Smooth muscle cell (in vitro differentiated cells): ENCODE data around the gene C7orf33. TPM values are rescaled to one million over a fixed set of nuclear protein-coding genes. Genes with fewer than 3 reads are reported as not detected.

ENCODE experiments used
- DNase-seq: peaks from one replicate; lab custom pipeline; 2025; ENCODE audit not compliant: unreplicated experiment; lab: John Stamatoyannopoulos, UW
- H2AFZ ChIP-seq: fragments of 200-600 bp; sonication (generic); 2 replicates; pipeline ENCODE4 v1.6.0; 2016; ENCODE audit warnings: antibody characterized with exemption, low read depth, mild to moderate bottlenecking
- H3F3A ChIP-seq: fragments of 200-600 bp; sonication (generic); 2 replicates; pipeline ENCODE4 v1.6.0; 2017; ENCODE audit warnings: antibody characterized with exemption, low read depth
- H3K27ac ChIP-seq: fragments of 200-600 bp; sonication (generic); 2 replicates; pipeline ENCODE4 v1.5.1; 2016; ENCODE audit warnings: low read depth, mild to moderate bottlenecking
- H3K27me3 ChIP-seq: fragments of 200-600 bp; sonication (generic); 2 replicates; pipeline ENCODE4 v1.6.1; 2016; ENCODE audit warnings: low read depth, mild to moderate bottlenecking
- H3K36me3 ChIP-seq: fragments of 200-600 bp; sonication (generic); 2 replicates; pipeline ENCODE4 v1.5.1; 2016; ENCODE audit warnings: low read depth
- H3K4me1 ChIP-seq: fragments of 200-600 bp; sonication (generic); 2 replicates; pipeline ENCODE4 v1.5.1; 2016; ENCODE audit warnings: low read depth
- H3K4me2 ChIP-seq: fragments of 200-600 bp; sonication (generic); 2 replicates; pipeline ENCODE4 v1.6.0; 2016; ENCODE audit warnings: mild to moderate bottlenecking
- H3K4me3 ChIP-seq: fragments of 200-600 bp; sonication (generic); 2 replicates; pipeline ENCODE4 v1.5.1; 2016; ENCODE audit warnings: mild to moderate bottlenecking
- H3K79me2 ChIP-seq: fragments of 200-600 bp; sonication (generic); 2 replicates; pipeline ENCODE4 v1.6.0; 2016; ENCODE audit warnings: low read depth, mild to moderate bottlenecking
- H3K9ac ChIP-seq: fragments of 200-600 bp; sonication (generic); 2 replicates; pipeline ENCODE4 v1.6.0; 2016; ENCODE audit warnings: low read depth
- H3K9me3 ChIP-seq: fragments of 200-600 bp; sonication (generic); replicated peaks from 2 replicates; pipeline ENCODE4 v1.5.1; 2016; ENCODE audit warnings: low read depth
- H4K20me1 ChIP-seq: fragments of 200-600 bp; sonication (generic); 2 replicates; pipeline ENCODE4 v1.6.0; 2016; ENCODE audit warnings: low read depth
- CTCF ChIP-seq: fragments of 200-600 bp; sonication (generic); IDR thresholded peaks from 2 replicates; pipeline ENCODE4 v1.5.1; 2017; ENCODE audit warnings: borderline replicate concordance, mild to moderate bottlenecking, antibody characterized with exemption; ENCODE audit not compliant: insufficient read depth, poor library complexity, severe bottlenecking
- WGBS: methylation state at CpG from one replicate; pipeline ENCODE4 v1.1.7; 2016; ENCODE audit warnings: low lambda C conversion rate; 5-methylcytosine and 5-hydroxymethylcytosine counted together
- polyA plus RNA-seq: library from polyadenylated mRNA; unstranded; fragments of >200 nt; fragmentation: Nextera tagmentation; extraction: Ambion mirVana; gene quantifications from 2 replicates; pipeline ENCODE4 v1.2.1, GENCODE V29; 2016
- total RNA-seq: library from RNA; depleted of rRNA; stranded (reverse); fragments of >200 nt; gene quantifications from 2 replicates; pipeline ENCODE4 v1.2.3, GENCODE V29; 2014

The C7orf33 gene
- total and polyA plus RNA-seq, 2 experiments from 2014 or later, result not detected

GRCh38 chr7:148579366-148579765 is 11.2 kb upstream of the C7orf33 start:
- H3K9me3 ChIP-seq, result no peaks in the 10 kb centered on the region
- WGBS, result 99% methylated on average over 4 of the region's 4 CpGs
- no peaks in the 10 kb centered on the region for H3K4me1 ChIP-seq
- H3K4me2 ChIP-seq, result no peak overlapping the region
- no peak for TF ChIP-seq CTCF
- H3K27me3 ChIP-seq, result no peaks in the 10 kb centered on the region
- H3F3A ChIP-seq, result no peaks in the 10 kb centered on the region
- H3K79me2 ChIP-seq, result no peaks in the 10 kb centered on the region
- H3K4me3 ChIP-seq, result no peak overlapping the region
- no peak for DNase-seq
- no peak overlapping the region for H2AFZ ChIP-seq
- H3K36me3 ChIP-seq, result no peaks in the 10 kb centered on the region
- H4K20me1 ChIP-seq, result no peaks in the 10 kb centered on the region
- no peak overlapping the region for H3K9ac ChIP-seq
- H3K27ac ChIP-seq, result no peak overlapping the region

- Histone ChIP-seq H2AFZ (no peak overlapping the region), H3K9ac (no peak overlapping the region), H3K36me3 (no peaks in the 10 kb centered on the region), H3K9me3 (no peaks in the 10 kb centered on the region), H3K4me3 (no peak overlapping the region), H3K27me3 (no peaks in the 10 kb centered on the region), H3K4me1 (no peaks in the 10 kb centered on the region), H3K79me2 (no peaks in the 10 kb centered on the region), H3F3A (no peaks in the 10 kb centered on the region), H3K27ac (no peak overlapping the region), H4K20me1 (no peaks in the 10 kb centered on the region), H3K4me2 (no peak overlapping the region)
- DNase-seq, result no peak
- TF ChIP-seq CTCF, result no peak
- 93% methylated on average over 6 of the region's 6 CpGs for WGBS
Measured at GRCh38 chr7:148580446-148580845, 10.1 kb upstream of the C7orf33 start.

GRCh38 chr7:148581624-148582023 is 8.9 kb upstream of the C7orf33 start:
- H4K20me1 ChIP-seq, result no peaks in the 10 kb centered on the region
- H3K9ac ChIP-seq, result no peak overlapping the region
- H3K79me2 ChIP-seq, result no peaks in the 10 kb centered on the region
- no peaks in the 10 kb centered on the region for H3K27me3 ChIP-seq
- no peak overlapping the region for H3K4me3 ChIP-seq
- no peak for TF ChIP-seq CTCF
- H3K4me1 ChIP-seq, result no peaks in the 10 kb centered on the region
- no peaks in the 10 kb centered on the region for H3F3A ChIP-seq
- H2AFZ ChIP-seq, result no peak overlapping the region
- no peaks in the 10 kb centered on the region for H3K36me3 ChIP-seq
- no peak for DNase-seq
- 93% methylated on average over 3 of the region's 3 CpGs for WGBS
- no peaks in the 10 kb centered on the region for H3K9me3 ChIP-seq
- H3K27ac ChIP-seq, result no peak overlapping the region
- no peak overlapping the region for H3K4me2 ChIP-seq

- peaks cover 14% of the 10 kb centered on the region for H3K4me1 ChIP-seq
- H3K27ac ChIP-seq, result no peak overlapping the region
- H3K4me2 ChIP-seq, result no peak overlapping the region
- 85% methylated on average over 5 of the region's 5 CpGs for WGBS
- no peak for TF ChIP-seq CTCF
- no peaks in the 10 kb centered on the region for H3K36me3 ChIP-seq
- H3K4me3 ChIP-seq, result no peak overlapping the region
- no peaks in the 10 kb centered on the region for H3F3A ChIP-seq
- no peaks in the 10 kb centered on the region for H3K9me3 ChIP-seq
- H3K79me2 ChIP-seq, result no peaks in the 10 kb centered on the region
- no peaks in the 10 kb centered on the region for H4K20me1 ChIP-seq
- no peak for DNase-seq
- no peak overlapping the region for H2AFZ ChIP-seq
- H3K9ac ChIP-seq, result no peak overlapping the region
- no peaks in the 10 kb centered on the region for H3K27me3 ChIP-seq
Measured at GRCh38 chr7:148584154-148584827, 6.3 kb upstream of the C7orf33 start.
